DMS 273 (cell line): Measurements from ENCODE around the gene TSNAX.
"Not testable (repeated sequence)": the region's sequence is repeated elsewhere in the genome, so short reads cannot be mapped to it uniquely, and the experiment has no call there.

Source experiments
- DNase-seq: peaks from one replicate; lab custom pipeline; 2025; ENCODE audit not compliant: unreplicated experiment; lab: John Stamatoyannopoulos, UW

TSNAX gene

DNA sequence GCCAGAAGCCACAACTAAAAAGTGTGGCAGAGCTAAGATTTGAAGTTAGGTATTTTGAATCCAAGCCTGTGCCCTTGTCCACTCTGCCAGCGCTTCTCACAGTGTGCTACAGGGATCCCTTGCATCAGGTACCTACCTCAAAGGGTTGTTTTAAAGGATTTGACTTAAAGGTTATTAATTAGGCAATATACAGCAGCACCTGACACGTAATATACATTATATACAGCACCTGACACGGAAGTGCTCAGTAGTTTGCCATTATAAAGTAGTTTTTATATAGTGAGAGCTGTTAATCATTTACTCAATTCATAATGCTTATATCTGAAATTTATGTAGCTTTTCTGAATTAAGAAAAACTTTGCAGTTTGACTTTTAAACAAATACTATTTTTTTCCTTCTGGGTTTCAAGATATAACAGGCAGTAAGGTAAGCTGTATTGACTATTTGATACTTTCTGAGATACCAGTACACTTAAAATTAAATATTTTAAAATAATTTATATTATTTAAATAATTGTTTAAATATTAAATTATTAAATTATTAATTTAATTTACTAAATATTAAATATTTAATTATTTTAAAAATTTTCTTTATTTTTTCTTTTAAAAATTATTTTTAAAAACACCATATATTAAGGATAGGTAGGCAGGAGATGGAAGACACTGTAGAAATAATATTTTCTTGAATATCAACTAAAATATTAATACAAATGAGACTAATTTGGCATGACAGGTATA, 33.3 kb downstream of the TSNAX start:
- no peak for DNase-seq

DNA sequence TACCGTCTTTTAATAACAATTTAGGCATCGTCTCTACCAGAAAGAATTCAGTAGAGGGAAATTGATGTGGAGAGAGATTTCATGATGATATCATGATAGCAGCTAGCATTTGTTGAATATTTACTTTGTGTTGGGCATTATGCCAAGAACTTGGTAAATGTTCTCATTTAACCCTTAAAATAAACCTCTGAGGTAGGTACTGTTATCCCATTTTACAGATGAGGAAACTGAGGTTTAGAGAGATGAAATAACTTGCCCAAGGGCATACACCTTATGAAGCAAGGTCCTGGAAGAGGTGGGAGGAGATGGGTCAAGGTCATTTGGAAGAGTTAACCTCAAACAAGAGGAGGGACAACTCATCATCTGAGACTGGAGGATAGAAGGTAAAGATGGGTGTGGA, 34.8 kb downstream of the TSNAX start:
- no peak for DNase-seq

DNA sequence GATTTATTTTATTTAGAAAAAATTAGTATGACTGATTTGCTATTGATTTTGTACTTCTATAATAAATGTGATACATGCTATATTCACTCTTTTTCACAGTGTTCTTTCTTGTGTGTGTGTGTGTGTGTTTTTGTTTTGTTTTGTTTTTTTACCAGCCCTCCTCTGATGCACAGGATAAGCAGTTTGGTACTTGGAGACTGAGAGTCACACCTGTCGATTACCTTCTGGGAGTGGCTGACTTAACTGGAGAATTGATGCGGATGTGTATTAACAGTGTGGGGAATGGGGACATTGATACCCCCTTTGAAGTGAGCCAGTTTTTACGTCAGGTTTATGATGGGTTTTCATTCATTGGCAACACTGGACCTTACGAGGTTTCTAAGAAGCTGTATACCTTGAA, 35.9 kb downstream of the TSNAX start:
- DNase-seq: no peak

DNA sequence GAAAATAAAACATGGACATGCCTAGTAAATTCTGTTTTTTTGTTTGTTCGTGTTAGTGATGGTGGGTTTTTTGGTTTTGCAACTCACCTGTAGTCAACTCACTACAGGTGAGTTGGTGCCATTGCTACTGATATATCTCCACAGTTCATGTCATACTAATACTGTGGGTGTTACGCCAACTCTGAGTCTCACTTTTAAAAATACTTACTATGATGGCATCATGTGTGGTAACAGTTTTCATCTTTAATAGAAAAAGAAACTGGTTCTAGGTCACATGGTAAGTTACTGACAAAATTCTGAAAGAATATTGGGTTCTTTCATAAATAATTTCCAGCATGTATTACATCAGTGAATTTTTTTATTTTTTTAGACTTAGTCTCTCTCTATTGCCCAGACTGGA, 38.0 kb downstream of the TSNAX start:
- DNase-seq: no peak

DNA sequence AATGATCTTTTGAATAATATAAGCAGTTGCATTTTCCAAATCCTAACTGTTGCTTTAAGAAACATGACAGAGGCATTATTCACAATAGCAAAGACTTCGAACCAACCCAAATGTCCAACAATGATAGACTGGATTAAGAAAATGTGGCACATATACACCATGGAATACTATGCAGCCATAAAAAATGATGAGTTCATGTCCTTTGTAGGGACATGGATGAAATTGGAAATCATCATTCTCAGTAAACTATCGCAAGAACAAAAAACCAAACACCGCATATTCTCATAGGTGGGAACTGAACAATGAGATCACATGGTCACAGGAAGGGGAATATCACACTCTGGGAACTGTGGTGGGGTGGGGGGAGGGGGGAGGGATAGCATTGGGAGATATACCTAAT, 41.8 kb downstream of the TSNAX start:
- not testable (repeated sequence) for DNase-seq

DNA sequence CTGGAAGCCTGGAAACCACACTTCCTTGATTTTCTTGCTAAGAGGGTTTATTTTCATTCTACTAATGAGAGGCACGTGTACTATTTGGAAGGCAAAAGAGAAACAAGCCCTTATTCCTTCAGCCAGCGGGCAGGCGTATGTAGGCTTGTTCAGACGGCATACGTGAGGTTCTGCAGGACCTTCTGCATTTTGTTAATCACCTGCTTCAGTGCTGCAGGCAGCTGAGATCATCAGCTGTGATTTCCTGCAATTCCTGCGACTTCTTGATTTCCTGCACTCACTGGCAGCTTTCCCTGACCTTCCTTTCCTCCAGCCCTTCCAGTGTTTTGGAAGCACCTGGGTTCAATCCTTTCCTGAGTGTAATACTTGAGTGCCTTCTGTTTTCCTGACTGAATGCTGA, 43.4 kb downstream of the TSNAX start:
- DNase-seq: no peak

DNA sequence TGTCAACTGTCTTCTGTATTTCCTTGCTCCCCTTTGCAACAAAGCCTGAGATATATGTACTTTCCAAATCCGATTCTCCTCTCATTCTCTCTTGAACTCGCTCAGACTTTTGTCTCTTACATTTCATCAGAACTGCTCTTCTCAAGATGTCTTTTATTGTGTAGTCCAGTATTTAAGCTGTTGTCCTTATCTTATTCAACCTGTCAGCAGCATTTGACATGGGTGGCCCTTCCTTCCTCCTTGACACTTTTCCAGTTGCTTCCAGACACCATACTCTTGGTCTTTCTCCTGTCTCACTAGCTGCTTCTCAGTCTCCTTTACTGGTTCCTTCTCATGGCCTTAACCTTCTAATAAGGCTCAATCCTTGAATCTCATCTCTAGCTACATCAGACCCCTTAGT, 47.0 kb downstream of the TSNAX start:
- DNase-seq: no peak

DNA sequence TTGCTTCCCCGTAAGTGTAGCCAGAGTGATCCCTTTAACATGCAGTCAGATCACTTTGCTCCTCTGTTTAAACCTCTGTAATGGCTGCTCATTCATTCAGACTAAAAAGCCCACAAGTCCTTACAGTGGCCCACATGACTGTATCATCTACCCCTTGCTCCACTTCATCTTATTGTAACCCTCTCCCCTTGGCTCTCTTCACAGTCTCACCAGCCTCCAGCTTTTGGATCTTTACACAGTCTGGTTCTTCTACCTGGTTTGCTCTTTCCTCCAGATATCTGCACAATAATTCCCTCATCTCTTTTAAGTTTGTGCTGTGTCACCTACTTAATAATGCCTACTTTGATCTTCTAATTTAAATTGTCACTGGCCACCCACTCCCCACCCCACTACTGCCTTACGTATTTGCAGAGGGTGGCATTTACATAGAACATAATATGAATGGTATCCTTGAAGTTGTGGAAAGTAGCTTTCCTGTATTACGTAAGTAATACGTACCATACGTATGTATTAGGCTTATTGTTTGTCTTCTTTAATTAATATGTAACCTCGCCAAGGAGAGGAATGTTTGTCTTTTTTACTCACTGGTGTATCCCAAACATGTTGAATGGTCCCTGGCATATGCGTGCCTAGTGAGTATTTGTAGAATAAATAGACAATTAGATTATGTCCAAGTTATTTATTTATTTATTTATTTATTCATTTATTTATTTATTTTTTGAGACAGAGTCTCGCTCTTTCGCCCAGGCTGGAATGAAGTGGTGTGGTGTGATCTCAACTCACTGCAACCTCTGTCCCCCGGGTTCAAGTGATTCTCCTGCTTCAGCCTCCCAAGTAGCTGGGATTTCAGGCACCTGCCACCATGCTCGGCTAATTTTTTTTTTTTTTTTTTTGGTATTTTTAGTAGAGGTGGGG, 48.6 kb downstream of the TSNAX start:
- DNase-seq: no peak

DNA sequence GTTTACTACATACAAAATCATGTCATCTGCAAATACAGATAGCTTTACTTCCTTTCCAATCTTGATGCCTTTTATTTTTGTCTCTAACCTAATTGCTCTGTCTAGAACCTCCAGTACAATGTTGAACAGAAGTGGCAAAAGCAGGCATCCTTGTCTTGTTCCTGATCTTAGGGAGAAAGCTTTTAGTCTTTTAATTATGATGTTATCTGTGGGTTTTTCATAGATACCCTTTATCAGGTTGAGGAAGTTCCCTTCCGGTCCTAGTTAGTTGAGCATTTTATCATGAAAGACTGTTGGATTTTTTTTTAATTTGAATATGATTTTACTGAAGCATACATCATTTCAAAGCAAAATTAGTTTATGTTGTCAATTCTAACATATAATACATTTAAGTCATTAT, 52.4 kb downstream of the TSNAX start:
- DNase-seq: no peak

DNA sequence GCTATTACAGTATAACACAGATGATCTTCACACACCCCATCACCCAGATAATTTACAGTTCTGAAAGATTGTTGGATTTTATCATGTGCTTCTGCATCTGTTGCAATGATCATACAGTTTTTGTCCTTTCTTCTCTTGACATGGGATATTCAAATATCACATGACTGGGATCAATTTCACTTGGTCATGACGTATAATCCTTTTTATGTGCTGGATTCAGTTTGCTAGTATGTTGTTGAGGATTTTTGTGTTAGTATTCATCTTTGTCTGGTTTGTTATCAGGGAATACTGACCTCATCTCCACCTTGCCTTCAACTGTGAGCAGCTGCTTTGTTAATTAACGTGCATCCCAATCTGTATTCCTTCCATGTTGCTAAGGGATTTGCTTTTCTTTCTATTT, 53.4 kb downstream of the TSNAX start:
- DNase-seq: peak; percentile 61

DNA sequence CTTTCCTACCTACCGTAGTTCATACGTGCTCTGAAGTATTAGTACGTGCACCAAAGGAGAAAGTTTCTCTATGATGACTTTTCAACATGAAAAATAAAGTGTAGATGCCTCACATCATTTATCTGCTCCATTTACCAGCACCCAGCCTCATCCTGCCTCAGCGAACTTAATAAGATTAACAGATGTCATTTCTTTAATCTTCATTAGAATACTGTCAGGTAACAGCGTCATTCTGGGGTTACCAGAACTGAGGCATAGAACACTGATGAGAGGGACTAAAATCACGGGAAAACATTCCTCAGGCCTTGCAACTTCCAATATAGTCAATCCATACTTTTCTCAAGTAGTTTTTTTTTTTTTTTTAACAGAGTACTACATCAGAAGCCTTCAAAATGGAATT, 54.9 kb downstream of the TSNAX start:
- peak; percentile 10 for DNase-seq

DNA sequence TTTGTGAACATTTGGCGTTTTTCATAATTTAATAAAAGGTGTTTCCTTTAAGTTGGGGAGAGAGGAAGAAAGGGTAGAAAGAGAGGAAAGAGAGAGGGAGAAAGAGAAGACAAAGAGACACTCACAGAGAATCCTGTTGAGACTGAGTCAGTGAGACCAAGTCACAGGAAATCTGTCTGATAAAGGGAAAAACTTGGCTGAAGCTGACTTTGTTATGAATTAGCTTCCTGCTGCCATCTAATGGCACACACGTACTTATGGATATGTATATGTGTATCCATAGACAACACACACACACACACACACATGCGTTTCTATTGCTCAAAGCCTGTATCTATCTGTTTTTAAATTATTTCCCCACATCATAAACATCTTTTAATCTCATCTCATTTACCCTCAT, 55.6 kb downstream of the TSNAX start:
- DNase-seq: peak; percentile 62

DNA sequence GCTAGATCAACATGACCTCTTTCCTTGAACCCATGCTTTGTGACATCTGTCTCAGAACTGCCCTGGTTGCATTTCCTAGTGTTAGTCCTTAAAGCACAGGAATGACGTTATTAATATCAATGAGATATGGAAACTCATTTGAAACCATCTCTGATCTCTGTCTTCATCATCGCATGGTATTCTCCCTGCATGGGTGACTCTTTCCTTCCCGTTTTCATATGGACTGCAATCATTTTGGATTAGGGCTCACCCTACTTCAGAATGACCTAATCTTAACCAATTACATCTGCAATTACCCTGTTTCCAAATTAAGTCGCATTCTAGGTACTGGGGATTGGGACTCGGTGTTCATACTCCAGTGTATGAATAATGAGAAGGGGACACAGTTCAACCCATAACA, 56.5 kb downstream of the TSNAX start:
- DNase-seq: no peak

DNA sequence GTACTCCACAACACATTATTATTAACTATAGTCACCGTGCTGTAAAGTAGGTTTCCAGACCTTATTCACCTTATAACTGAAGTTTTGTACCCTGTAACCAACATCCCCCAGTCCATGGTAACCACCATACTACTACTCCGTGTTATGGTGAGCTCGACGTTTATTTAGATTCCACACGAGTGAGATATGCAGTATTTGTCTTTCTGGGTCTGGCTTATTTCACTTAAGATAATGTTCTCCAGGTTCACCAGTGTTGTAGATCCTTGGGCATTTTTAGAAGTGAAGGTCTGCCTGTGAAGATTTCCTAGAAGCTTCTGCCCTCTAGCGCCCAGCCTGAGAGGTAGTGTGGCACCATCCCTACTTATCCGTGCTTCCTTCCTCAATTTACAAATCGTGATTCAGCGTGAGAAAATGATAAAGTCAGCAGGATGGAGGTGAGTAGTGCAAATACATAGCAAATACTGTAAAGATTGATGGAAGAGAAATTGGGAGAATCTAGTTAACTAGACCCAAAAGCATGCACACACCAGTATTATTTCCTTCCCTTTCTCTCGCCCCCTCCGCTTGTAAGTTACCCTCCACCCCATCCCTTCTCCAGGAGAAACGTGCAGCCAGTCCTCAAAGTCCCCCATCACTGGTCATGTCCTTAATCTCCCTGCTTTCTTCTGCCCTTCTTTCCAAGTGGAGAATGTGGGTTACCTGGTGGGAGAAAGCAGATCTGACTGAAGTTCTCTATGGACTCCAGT, 62.2 kb downstream of the TSNAX start:
- DNase-seq: peak; percentile 51

DNA sequence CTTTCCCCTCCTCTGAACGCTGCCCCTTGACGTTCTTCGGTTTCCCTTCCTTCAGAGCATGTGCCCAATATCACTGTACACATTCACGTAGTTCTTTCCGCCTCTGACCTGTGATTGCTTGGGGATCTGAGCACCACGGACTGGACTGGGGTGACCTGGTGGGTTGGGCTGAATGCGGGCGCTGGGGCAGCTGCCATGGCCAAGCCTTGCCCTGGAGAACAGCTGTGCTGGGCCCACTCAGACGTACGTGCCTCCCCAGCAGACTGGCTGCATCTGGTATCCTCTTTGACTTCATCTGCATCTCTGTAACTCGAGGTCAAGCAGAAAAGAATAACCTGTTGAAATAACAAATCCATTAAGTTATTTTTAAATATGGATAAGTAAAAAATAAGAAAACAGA, 63.0 kb downstream of the TSNAX start:
- DNase-seq: peak; percentile 68

DNA sequence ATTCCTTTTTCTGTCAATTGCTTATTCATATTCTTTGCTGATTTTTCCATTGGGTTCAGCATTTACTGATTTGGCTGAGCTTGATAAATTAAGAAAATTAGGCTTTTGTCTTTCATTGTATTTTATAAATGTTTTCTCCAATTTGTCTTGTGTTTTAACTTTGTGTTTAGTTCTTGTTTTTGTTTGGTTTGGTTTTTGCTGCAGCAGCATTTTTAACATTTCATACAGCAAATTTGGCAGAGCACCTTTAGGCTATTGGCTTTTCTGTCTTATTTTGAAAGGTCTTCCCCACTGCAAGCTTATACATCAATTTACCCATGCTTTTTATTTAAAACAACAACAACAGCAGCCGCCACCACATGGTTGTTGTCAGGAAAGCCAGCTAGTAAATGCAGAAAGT, 64.3 kb downstream of the TSNAX start:
- DNase-seq: no peak

DNA sequence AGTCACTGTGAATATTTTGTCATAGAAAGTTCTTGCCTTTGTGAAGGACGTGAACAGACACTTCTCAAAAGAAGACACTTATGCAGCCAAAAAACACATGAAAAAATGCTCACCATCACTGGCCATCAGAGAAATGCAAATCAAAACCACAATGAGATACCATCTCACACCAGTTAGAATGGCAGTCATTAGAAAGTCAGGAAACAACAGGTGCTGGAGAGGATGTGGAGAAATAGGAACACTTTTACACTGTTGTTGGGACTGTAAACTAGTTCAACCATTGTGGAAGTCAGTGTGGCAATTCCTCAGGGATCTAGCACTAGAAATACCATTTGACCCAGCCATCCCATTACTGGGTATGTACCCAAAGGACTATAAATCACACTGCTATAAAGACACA, 64.8 kb downstream of the TSNAX start:
- not testable (repeated sequence) for DNase-seq

DNA sequence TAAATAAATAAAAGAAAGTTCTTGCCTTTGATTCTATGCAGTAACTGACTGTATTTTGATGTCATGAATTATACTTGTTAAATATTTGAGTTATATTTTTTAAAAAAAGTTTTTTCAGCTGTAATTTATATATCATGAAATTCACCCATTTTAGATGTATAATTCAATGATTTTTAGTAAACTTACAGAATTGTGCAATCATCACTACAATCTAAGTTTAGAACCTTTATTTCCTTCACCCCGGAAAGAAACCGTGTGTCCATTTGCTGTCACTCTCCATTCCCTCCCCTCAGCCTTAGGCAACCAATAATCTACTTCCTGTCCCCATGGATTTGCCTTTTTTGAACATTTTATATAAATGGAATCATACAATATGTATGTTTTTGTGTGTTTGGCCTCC, 65.7 kb downstream of the TSNAX start:
- no peak for DNase-seq

DNA sequence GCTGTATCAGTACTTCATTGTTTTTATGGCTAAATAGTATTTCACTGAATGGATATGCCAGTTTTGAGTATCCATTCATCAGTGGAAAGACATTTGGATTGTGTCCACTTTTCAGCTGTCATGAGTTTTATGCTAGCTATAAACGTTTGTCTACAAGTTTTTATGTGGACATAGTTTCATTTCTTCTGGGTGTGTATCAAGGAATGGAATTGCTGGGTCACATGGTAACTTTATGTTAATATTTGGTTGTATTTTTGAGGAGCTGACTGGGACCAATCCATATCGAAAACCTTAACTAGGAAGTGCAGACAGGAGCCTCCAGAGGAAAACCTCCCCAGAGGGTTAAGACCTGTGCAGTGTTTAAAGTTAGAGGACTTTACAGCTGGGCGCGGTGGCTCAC, 66.3 kb downstream of the TSNAX start:
- DNase-seq: no peak

DNA sequence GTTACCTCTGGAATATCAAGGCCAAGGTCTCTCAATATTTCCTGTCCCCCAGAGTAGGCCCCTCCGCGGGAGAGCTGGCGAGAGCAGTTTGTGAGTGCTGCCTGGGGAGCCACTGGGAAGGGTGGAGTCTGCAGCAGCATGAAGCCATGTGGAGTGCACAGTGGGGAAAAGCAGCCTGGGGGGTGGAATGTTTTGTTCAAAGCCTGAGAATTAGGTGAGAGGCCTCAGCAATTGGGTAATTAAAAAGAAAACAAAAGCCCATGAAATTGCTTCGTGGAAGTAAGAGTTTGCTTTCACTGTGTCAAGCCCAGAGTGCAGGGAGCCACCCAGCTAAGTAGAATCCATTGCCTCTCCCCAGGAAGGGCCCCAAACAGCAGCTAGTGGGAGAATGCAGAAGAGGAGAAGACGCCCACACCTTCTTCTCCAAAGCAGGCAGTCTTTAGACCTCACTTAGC, 67.9 kb downstream of the TSNAX start:
- no peak for DNase-seq

DNA sequence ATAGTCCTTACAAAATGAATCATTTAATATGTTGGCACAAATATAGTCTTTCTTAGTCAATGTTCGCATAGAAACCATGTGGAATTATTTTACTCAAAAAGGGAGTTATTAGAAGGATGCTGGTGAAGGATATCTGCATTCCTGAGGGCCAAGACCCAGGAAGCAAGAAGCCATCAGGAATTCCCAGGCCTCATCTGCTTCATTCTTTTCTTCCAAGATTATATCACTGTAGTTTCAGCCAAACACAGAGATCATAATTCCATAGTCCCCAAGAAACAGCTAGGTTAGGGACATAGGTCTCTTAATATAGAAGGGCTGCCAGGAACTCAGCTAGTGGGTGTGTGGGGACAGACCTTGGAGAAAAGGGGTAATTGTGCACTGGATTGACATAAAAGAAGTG, 69.5 kb downstream of the TSNAX start:
- no peak for DNase-seq
